OCI-LY7 (cell line): ENCODE measurements around the gene IQCE. TPM values are rescaled to one million over a fixed set of nuclear protein-coding genes. Genes with fewer than 3 reads are reported as not detected.
"Not testable (repeated sequence)": the region's sequence is repeated elsewhere in the genome, so short reads cannot be mapped to it uniquely, and the experiment has no call there.

Source experiments
- BruUV-seq: library from RNA; stranded (reverse); fragments of 400-500 nt; replicated peaks from 2 replicates; lab custom pipeline; 2021; lab: Mats Ljungman, UMichigan
- CTCF ChIA-PET: fragments of 300-600 bp; sonication (Branson Sonifier 250); formaldehyde crosslinking; loops from one replicate; lab custom pipeline; 2022; ENCODE audit warnings: antibody characterized with exemption; ENCODE audit not compliant: unreplicated experiment; lab: Charles Lee
- POLR2A ChIA-PET: fragments of 300-600 bp; sonication (Branson Sonifier 250); formaldehyde crosslinking; loops from one replicate; lab custom pipeline; 2022; ENCODE audit warnings: antibody characterized with exemption; lab: Charles Lee
- DNase-seq: peaks from one replicate; pipeline ENCODE4 v3.0.0-alpha.2; 2015; ENCODE audit warnings: low spot score
- H2AFZ ChIP-seq: fragments of 200-600 bp; sonication (generic), shearing (Covaris generic); 2 replicates; pipeline ENCODE4 v1.6.1; 2014; ENCODE audit warnings: mild to moderate bottlenecking, antibody characterized with exemption, low read length, moderate library complexity
- H3K27ac ChIP-seq: fragments of 200-600 bp; sonication (generic); 2 replicates; pipeline ENCODE4 v1.5.1; 2014; ENCODE audit warnings: mixed run types, low read depth, mild to moderate bottlenecking, moderate library complexity, low read length, inconsistent platforms; ENCODE audit not compliant: poor library complexity, severe bottlenecking
- H3K36me3 ChIP-seq: fragments of 200-600 bp; sonication (generic); 2 replicates; pipeline ENCODE4 v1.6.1; 2014; ENCODE audit warnings: mild to moderate bottlenecking, antibody characterized with exemption, low read length, moderate library complexity, mixed read lengths; ENCODE audit not compliant: insufficient read depth
- H3K4me1 ChIP-seq: fragments of 200-600 bp; sonication (generic); 2 replicates; pipeline ENCODE4 v1.5.1; 2014; ENCODE audit warnings: mild to moderate bottlenecking, low read length; ENCODE audit not compliant: insufficient read depth, poor library complexity, severe bottlenecking
- H3K4me2 ChIP-seq: fragments of 200-600 bp; sonication (generic); 2 replicates; pipeline ENCODE4 v1.6.1; 2014; ENCODE audit warnings: mild to moderate bottlenecking, low read length
- H3K4me3 ChIP-seq: fragments of 200-600 bp; sonication (generic); 2 replicates; pipeline ENCODE4 v1.5.1; 2014; ENCODE audit warnings: mild to moderate bottlenecking, low read depth, low read length; ENCODE audit not compliant: poor library complexity, severe bottlenecking
- H3K79me2 ChIP-seq: fragments of 200-600 bp; sonication (generic); 2 replicates; pipeline ENCODE4 v1.6.1; 2016; ENCODE audit warnings: low read depth, mild to moderate bottlenecking, low read length, moderate library complexity, mixed read lengths; ENCODE audit not compliant: insufficient read depth
- H3K9me2 ChIP-seq: fragments of 200-600 bp; sonication (generic); 2 replicates; pipeline ENCODE4 v1.6.1; 2016; ENCODE audit warnings: mild to moderate bottlenecking, low read length, mixed read lengths; ENCODE audit not compliant: insufficient read depth
- H3K9me3 ChIP-seq: fragments of 200-600 bp; sonication (generic); 2 replicates; pipeline ENCODE4 v1.6.1; 2014; ENCODE audit warnings: mild to moderate bottlenecking, mixed run types, low read length, mixed read lengths
- H4K20me1 ChIP-seq: fragments of 200-600 bp; sonication (generic); 2 replicates; pipeline ENCODE4 v1.6.1; 2014; ENCODE audit warnings: mild to moderate bottlenecking, antibody characterized with exemption, low read length, moderate library complexity, mixed read lengths; ENCODE audit not compliant: insufficient read depth
- intact Hi-C: fragments of 100-400 bp; cut with micrococcal nuclease; formaldehyde crosslinking; loops from one replicate; pipeline ENCODE4 v1.10.0; 2022; ENCODE audit not compliant: unreplicated experiment
- total RNA-seq, 2 experiments: library from RNA; depleted of rRNA in 1 of 2; stranded (reverse); fragments of >200 nt in 1 of 2; shearing (Covaris generic) in 1 of 2; gene quantifications; 2 replicates each; pipeline ENCODE4 v1.2.3, GENCODE V29; 2014 to 2022

The IQCE gene
- total RNA-seq, 2 experiments from 2014 or later: 6.2 to 6.6 TPM

GRCh38 chr7:2532199-2532772, 26.5 kb upstream of the IQCE start:
- H3K9me3 ChIP-seq, H3K36me3 ChIP-seq, H3K79me2 ChIP-seq, H3K9me2 ChIP-seq, POLR2A ChIA-PET, H3K4me2 ChIP-seq, CTCF ChIA-PET, DNase-seq, H3K4me3 ChIP-seq, H2AFZ ChIP-seq, H3K27ac ChIP-seq, H4K20me1 ChIP-seq, BruUV-seq, intact Hi-C loops: not testable (repeated sequence)
- peaks cover 30% of the 10 kb centered on the region for H3K4me1 ChIP-seq

DNA sequence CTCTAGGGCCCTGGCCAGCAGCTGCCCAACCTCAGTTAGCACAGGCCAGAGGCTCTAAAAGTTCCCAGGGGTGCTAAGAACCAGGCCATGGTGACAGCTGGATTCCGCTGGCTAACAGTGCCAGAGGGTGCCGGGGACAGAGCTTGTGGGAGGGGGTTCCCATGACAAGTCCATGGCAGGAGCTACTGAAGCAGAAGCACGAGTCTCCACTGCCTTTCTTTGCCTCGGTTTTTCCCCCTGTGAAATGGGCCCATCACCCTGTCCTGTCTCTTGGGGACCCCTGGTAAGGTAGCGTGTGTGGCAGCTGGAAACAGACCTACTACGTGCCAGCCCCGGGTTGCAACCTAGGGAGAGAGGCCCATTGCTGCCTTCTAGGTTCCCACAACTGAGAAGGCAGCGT, 26.0 kb upstream of the IQCE start:
- H4K20me1 ChIP-seq, CTCF ChIA-PET, H3K4me2 ChIP-seq, H3K9me3 ChIP-seq, H3K36me3 ChIP-seq, H3K4me3 ChIP-seq, H3K27ac ChIP-seq, H3K79me2 ChIP-seq, DNase-seq, H2AFZ ChIP-seq, POLR2A ChIA-PET, BruUV-seq, H3K9me2 ChIP-seq, intact Hi-C loops: not testable (repeated sequence)
- H3K4me1 ChIP-seq: peaks cover 30% of the 10 kb centered on the region

GRCh38 chr7:2533566-2533965, 25.2 kb upstream of the IQCE start:
- H3K9me2 ChIP-seq, H2AFZ ChIP-seq, DNase-seq, CTCF ChIA-PET, intact Hi-C loops, H4K20me1 ChIP-seq, H3K4me2 ChIP-seq, H3K79me2 ChIP-seq, H3K9me3 ChIP-seq, POLR2A ChIA-PET, H3K27ac ChIP-seq, H3K4me3 ChIP-seq, H3K36me3 ChIP-seq, BruUV-seq: not testable (repeated sequence)
- peaks cover 24% of the 10 kb centered on the region for H3K4me1 ChIP-seq

- CTCF ChIA-PET, POLR2A ChIA-PET, H3K9me2 ChIP-seq, BruUV-seq, intact Hi-C loops, DNase-seq, H4K20me1 ChIP-seq, H3K4me3 ChIP-seq, H3K79me2 ChIP-seq, H3K27ac ChIP-seq, H3K4me2 ChIP-seq, H3K9me3 ChIP-seq, H2AFZ ChIP-seq: not testable (repeated sequence)
- H3K4me1 ChIP-seq: peaks cover 18% of the 10 kb centered on the region
- peaks cover 15% of the 10 kb centered on the region for H3K36me3 ChIP-seq
Measured at GRCh38 chr7:2534214-2534613, 24.6 kb upstream of the IQCE start.

DNA sequence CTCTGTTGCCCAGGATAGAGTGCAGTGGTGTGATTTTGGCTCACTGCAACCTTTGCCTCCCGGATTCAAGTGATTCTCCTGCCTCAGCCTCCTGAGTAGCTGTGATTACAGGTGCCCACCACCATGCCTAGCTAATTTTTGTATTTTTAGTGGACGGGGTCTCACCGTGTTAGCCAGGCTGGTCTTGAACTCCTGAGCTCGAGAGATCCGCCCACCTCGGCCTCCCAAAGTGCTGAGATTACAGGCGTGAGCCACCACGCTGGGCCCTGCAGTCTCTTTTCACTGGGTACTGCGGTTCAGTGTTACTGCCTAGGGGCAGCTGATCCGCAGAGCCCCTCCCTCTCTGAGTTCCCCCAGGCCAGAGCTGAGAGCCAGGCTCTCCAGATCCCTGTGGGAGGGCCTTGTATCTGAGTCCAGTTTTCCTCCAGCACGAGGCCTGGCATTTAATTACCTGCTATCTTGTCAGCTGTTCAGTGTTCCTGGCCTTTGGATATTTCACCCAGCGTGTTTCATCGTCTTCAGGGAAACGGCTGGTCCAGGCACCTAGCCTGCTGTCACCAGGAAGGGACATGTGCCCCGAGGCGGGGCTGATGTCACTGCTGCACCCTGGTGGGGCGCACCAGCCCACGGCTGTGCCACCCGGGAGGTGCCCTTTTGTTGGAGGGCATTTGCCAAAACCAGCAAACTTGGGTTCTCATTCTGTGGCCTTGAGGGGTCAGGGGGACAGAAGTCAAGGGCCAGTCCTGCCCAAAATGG, 22.7 kb upstream of the IQCE start:
- H3K4me2 ChIP-seq, DNase-seq, H2AFZ ChIP-seq, H3K79me2 ChIP-seq, BruUV-seq, CTCF ChIA-PET, H3K9me3 ChIP-seq, H3K9me2 ChIP-seq, intact Hi-C loops, H3K4me3 ChIP-seq, H3K4me1 ChIP-seq, H4K20me1 ChIP-seq, H3K27ac ChIP-seq: not testable (repeated sequence)
- POLR2A ChIA-PET: interaction anchor here (0.6 to 0.7 kb wide), 2 partner anchors 147 to 701 kb away, joined by 3 to 4 read pairs; no protein-coding TSS in a partner anchor
- H3K36me3 ChIP-seq: peaks cover 24% of the 10 kb centered on the region
